Fibroblast of gingiva (primary cell): Measurements from ENCODE around the gene PON2.

Source experiments
- DNase-seq: peaks from one replicate; pipeline ENCODE4 v3.0.0-alpha.2; 2011; ENCODE audit warnings: low read depth

PON2 gene

GRCh38 chr7:95444796-95445195 is 10.0 kb upstream of the PON2 start:
- DNase-seq: no peak

DNA sequence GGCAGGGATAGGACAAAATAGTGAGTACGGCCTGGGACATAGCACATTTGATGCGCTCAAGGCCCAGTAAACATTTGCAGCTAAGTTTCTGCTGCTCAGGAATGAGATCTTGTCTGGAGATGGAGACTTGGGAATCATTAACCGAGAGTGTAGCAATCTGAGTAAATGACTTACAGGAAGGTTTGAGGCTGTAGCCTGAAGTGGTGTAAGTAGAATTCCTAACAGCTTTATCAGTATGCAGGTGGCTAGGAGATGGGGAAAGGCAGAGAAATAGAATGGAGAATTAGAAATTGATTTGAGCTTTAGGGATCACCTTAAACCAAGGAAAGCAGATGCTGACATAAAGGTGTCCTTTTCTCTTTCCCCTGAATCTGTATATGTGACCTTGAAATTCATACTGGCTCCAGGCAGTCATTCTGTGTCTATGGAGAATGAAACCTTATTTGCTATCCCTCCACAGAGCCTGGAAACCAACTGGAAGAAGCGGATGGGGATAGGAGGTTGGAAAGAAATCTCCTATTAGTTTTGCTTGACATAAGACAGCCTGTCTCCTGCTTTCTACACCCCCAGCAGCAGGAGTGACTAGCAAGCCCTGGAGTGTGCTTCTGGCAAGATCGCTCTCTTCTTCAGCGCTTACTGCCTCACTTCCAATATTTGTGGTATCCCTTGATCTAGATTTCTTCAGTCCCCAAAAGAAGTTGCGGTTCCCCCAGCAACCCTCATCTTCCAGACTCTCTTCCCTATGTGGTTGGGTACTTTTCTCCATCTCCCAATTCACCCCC is 6.4 kb upstream of the PON2 start:
- DNase-seq: no peak

- DNase-seq: no peak
These were observed 5.7 kb upstream of the PON2 start for GRCh38 chr7:95440394-95441038.

GRCh38 chr7:95436407-95436806 is 1.6 kb upstream of the PON2 start:
- DNase-seq: no peak

- no peak for DNase-seq
These were observed 573 bp upstream of the PON2 start for GRCh38 chr7:95435422-95435780.

DNA sequence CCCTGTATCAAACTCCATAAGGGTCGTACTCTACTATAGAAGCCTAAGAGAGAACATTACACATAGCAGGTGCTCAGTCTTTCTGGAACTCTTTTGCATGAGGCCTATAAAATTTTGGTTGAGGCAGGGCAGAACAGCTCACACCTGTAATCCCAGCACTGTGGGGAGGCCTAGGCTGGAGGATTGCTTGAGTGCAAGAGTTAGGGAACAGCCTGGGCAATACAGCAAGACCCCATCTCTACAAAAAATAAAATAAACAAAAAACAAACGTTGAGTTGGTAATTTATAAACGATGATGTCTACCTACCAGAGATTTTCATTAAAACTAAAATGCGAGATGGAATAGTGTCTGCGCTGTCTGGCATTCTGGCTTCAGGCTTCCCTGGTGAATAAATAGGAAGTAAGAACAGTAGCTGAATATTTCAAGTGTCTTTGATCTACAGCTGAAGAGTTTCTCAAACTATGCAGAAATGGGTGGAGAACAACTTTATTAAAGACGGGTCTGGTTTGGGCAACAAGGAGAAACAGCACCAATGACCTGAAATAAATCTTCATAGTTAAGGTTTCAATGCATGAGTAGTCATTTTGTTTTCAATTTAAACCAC is 774 bp downstream of the PON2 start:
- no peak for DNase-seq

DNA sequence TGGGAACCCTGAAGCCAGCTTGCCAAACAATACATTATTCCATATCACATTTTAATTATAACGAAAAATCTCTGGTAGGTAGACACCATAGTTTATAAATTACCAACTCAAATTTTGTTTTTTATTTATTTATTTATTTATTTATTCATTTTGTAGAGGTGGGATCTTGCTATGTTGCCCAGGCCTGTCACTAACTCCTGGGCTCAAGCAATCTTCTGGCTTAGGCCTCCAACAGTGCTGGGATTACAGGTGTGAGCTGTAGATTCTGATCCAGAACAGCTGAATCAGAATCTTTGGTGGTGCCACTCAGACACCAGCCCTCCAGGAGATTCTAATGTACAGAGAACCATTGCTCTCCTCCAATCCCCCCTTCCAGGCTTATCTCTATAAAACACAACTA is 1.7 kb downstream of the PON2 start:
- no peak for DNase-seq

- no peak for DNase-seq
These were observed 2.2 kb downstream of the PON2 start for GRCh38 chr7:95432606-95433005.

DNA sequence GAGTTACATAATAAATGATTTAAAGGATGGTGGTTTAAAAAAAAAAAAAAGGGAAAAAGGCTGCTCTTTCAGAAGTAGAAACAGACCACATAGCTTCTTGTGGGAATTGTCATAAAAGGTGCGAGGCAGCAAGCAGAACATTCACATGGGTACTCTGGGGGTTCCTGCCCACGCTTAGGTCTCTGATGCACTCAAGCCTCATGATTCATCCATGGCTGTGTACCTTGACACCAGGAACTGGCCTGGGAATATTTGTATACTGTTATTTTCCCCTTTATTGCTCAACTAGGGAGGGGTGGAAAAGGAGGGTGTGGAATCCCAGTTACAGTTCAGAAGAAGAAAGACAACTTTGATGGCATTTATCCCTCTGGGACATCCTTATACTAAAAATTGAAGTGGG is 4.0 kb downstream of the PON2 start:
- DNase-seq: no peak

DNA sequence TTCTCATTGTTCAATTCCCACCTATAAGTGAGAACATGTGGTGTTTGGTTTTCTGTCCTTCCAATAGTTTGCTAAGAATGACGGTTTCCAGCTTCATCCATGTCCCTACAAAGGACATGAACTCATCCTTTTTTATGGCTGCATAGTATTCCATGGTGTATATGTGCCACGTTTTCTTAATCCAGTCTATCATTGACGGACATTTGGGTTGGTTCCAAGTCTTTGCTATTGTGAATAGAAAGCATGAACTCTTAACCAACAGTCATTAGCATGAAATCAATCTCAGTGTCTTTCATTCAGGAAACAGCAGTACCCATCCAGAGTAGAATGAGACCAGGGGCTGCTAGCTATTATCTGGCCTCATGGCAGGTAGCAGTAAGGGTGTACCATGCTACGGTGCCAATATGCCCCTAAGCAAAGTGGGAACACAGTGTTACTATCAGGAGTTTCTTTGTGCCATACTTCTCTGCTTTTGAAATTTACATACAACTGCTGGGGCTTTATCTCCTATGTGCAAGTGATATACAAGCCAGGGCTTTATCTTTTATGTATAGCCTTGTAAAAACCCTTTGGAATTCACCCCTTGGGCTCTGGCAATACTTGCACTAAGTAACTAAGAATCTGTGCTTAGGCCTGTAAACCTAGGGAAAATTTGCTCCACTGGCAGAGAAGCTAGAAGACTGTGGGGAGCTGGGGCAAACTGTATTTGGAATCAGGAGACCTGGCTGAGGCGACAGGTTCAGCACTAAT is 5.4 kb downstream of the PON2 start:
- DNase-seq: no peak

- DNase-seq: no peak
These were observed 6.8 kb downstream of the PON2 start for GRCh38 chr7:95427914-95428516.

DNA sequence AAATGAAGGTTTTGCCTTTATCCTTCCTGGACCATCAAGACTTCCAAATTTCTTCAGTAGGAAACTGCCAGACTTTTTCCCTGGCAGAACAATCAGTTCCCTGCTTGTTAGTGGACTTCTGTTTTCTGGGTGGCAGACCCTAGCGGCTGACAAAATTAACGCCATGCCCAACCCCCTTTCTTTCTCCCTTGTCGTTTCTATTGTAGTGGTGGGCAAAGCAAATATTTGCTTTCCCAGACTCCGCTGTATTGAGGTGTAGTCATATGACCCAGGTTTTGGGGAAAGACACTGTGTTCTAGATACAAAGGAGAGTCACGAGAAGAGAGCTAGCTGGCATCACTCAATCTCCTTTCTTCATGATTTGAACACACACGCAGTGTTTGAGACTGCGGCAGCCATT is 7.7 kb downstream of the PON2 start:
- no peak for DNase-seq

DNA sequence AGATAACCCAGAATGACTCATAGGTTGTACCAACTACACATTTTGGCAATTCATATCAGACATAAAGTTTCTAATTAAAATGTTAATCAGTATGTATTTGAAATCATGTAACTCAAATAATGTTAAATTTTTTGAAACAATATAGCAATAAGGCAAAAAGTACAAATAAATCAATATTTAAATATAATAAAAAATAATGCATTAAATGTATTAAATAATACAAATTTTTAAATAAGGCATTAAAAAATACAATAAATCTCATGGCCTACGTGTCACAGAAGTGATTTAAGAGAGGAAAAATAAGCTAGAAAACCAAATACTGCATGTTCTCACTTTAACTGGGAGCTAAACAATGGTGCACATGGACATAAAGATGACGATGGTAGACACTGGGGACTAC is 9.1 kb downstream of the PON2 start:
- DNase-seq: no peak

DNA sequence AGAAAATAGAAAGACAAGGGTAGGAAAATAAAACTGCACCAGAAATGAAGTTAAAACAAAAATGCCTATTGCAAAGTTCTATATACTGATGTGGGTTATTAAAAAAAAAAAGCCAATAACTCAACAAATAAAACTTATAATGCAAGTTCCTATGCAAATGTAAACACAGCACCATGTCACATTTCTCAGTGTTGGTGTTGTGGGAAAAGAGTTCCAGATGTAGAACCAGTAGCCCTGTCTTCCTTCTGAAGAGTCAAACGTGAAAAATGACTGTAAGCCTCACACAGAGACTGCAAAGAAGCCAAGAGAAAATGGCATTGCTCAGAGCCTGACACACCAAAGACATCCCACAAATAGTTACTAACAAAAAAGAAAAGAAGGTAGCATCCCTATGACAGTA is 10.1 kb downstream of the PON2 start:
- DNase-seq: peak; percentile 2

- DNase-seq: peak; percentile 21
These were observed 12.9 kb downstream of the PON2 start for GRCh38 chr7:95421847-95422444.

DNA sequence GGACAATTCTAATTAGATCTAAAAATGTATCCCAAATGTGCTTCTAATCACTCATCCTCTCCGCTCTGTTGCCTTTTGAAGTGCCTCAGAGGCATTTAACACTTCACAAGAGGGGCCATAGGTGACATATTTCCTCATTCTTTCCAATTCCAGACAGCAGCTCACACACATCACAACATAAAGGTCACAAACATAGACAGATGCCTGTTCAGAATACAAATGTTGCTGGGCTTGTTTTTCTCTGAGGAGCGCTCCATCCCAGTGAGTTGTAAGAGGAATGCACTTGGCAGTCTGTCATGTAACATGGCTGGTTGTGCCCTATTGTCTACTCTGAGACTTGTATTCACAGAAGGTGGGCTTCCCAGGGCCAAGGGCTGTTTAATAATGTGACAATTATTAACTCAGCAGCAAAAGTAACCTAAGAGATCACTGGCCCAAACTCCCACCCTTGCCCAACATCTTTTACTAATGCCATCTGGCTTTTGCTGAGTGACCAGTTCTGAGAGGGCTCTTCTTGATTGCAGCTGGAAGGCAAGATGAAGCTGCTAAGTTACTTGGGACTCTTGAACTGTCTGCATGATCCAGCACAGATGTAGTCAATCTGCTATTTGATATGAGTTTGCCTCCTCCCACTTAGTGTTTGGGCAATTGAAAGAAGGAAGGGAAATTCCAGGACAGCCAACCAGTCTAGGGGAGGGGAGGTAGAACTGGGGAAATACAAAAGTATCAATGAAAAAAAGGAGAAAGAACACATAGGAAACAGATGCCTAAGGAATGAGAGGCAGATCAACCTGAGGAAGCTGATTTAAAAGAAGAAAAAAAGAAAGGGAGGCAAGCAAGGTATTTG is 13.6 kb downstream of the PON2 start:
- DNase-seq: peak; percentile 86

- DNase-seq: no peak
These were observed 22.8 kb downstream of the PON2 start for GRCh38 chr7:95412075-95412474.

GRCh38 chr7:95411666-95412065 is 23.2 kb downstream of the PON2 start:
- no peak for DNase-seq

DNA sequence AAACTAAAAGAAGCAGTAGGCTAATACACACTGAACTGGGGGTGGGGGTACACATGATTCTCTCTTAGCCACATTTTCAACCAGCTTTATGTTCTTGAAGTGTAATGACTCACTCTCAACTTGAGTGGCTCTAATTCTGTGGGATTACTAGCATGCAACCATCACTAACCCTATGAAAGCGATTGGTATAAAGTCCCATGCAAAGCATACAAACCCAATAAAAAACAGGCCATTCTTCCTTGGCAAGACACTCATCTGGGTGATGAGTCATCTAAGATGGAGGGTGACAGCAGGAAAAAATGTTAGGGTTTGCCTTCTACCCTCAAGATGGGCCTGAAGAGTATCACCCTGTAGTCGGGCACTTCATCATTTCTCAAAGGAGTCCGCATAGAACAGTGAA is 23.8 kb downstream of the PON2 start:
- no peak for DNase-seq

DNA sequence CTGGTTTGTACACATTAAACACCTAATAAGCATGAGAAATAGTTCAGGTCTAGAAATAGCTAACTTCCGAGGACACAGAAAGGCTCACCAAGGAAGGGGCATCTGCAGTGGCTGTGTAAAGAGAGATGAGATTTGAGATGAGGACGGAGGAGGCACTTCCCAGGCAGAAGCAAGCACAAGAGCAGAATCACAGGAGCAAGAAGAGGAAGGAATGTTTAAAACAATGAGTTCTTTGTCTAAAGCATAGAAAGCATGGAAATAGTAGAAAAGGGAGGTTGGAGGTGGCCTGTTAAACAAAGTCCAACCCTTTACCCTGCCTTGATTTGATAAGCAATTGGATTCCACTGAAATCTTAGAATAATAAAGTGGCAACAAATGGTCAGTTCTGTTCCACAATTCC is 27.1 kb downstream of the PON2 start:
- DNase-seq: no peak

DNA sequence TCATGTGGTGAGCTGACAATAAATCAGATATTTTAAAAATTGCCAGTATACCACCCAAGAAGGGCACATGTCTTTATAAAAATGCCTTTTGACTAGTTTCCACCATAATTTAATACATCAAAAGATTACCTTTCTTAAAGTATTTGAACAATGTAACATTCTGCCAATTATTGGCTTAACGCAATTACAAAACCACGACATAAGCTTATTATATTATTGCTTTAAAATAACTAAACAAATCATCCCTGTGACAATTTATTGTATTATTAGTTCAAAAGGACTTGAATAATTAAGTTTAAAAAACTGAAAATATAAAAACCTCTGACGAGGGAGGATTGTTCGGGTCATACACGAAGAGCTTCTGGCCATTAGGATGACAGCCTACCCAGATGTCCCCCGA is 29.0 kb downstream of the PON2 start:
- DNase-seq: no peak
